GM12872 (cell line): Measurements from ENCODE around the gene JAG1.

ENCODE experiments used
- CTCF ChIP-seq: IDR thresholded peaks from 3 replicates; pipeline ENCODE4 v1.5.1; 2011; ENCODE audit warnings: low read depth, mild to moderate bottlenecking, low read length, moderate library complexity; ENCODE audit not compliant: insufficient read depth

The JAG1 gene

GRCh38 chr20:10591946-10592521 lies 81.8 kb downstream of the JAG1 start:
- no peak for TF ChIP-seq CTCF

GRCh38 chr20:10590950-10591671 lies 82.7 kb downstream of the JAG1 start:
- TF ChIP-seq CTCF, result no peak
